ENCODE results near the gene STPG4.
A peak's percentile ranks its signal among the peaks of the same experiment; 100 is the strongest.
"Not testable (repeated sequence)": the region's sequence is repeated elsewhere in the genome, so short reads cannot be mapped to it uniquely, and the experiment has no call there.

STPG4 gene

GRCh38 chr2:47133046-47133445 lies 22.1 kb downstream of the STPG4 start:
- intact Hi-C loops (cut with DNase I): no loop called here
- DNase-seq: no peak

GRCh38 chr2:47129191-47129706 lies 25.9 kb downstream of the STPG4 start:
- DNase-seq: no peak
- intact Hi-C loops (cut with DNase I): no loop called here

GRCh38 chr2:47128705-47129104 lies 26.4 kb downstream of the STPG4 start:
- intact Hi-C loops (cut with DNase I): no loop called here
- no peak for DNase-seq

- no peak for DNase-seq
- intact Hi-C loops (cut with DNase I): no loop called here
Measured at GRCh38 chr2:47127862-47128543, 27.1 kb downstream of the STPG4 start.

- no peak for DNase-seq
- intact Hi-C loops (cut with DNase I): no loop called here
Measured at GRCh38 chr2:47126783-47127182, 28.3 kb downstream of the STPG4 start.

- intact Hi-C loops (cut with DNase I); DNase-seq: not testable (repeated sequence)
Measured at GRCh38 chr2:47124740-47125139, 30.4 kb downstream of the STPG4 start.

- DNase-seq; intact Hi-C loops (cut with DNase I): not testable (repeated sequence)
Measured at GRCh38 chr2:47120424-47120823, 34.7 kb downstream of the STPG4 start.

- intact Hi-C loops (cut with DNase I): no loop called here
- DNase-seq: peak in 1 of 10 donors; percentile 21
Measured at GRCh38 chr2:47119001-47119400, 36.1 kb downstream of the STPG4 start.

GRCh38 chr2:47118581-47118980 lies 36.5 kb downstream of the STPG4 start:
- DNase-seq: no peak
- intact Hi-C loops (cut with DNase I): no loop called here

- DNase-seq: no peak
- intact Hi-C loops (cut with DNase I): no loop called here
Measured at GRCh38 chr2:47112665-47113435, 42.3 kb downstream of the STPG4 start.

- intact Hi-C loops (cut with DNase I): no loop called here
- no peak for DNase-seq
Measured at GRCh38 chr2:47109680-47110079, 45.4 kb downstream of the STPG4 start.

- no peak for DNase-seq
- intact Hi-C loops (cut with DNase I): no loop called here
Measured at GRCh38 chr2:47109007-47109375, 46.1 kb downstream of the STPG4 start.

GRCh38 chr2:47108267-47109006 lies 46.7 kb downstream of the STPG4 start:
- DNase-seq; intact Hi-C loops (cut with DNase I): not testable (repeated sequence)

- DNase-seq; intact Hi-C loops (cut with DNase I): not testable (repeated sequence)
Measured at GRCh38 chr2:47107201-47107600, 47.9 kb downstream of the STPG4 start.

- intact Hi-C loops (cut with DNase I); DNase-seq: not testable (repeated sequence)
Measured at GRCh38 chr2:47106231-47106630, 48.9 kb downstream of the STPG4 start.

- intact Hi-C loops (cut with DNase I): not testable (repeated sequence)
Measured at GRCh38 chr2:47099712-47100111, 55.4 kb downstream of the STPG4 start.

GRCh38 chr2:47098953-47099352 lies 56.2 kb downstream of the STPG4 start:
- intact Hi-C loops (cut with DNase I): no loop called here
- DNase-seq: no peak

More at GRCh38 chr2:47099712-47100111, 55.4 kb downstream of the STPG4 start:
- not testable (repeated sequence) for DNase-seq

- intact Hi-C loops (cut with DNase I): no loop called here
- no peak for DNase-seq
Measured at GRCh38 chr2:47097563-47097962, 57.5 kb downstream of the STPG4 start.

- intact Hi-C loops (cut with DNase I): no loop called here
- no peak for DNase-seq
Measured at GRCh38 chr2:47096451-47096850, 58.7 kb downstream of the STPG4 start.

- peak in 4 of 10 donors; percentile 34 to 91 (median 70) for DNase-seq
Measured at GRCh38 chr2:47095349-47096020, 59.6 kb downstream of the STPG4 start.

More at GRCh38 chr2:47095349-47096020, 59.6 kb downstream of the STPG4 start:
- intact Hi-C loops (cut with DNase I): no loop called here
